ENCODE measurements around the gene STRAP. TPM values are rescaled to one million over a fixed set of nuclear protein-coding genes. Genes with fewer than 3 reads are reported as not detected.

STRAP gene
- total and polyA plus RNA-seq, 2 of the 4 experiments (the other 2 are of a cell fraction): 82.1 to 98.1 TPM

DNA sequence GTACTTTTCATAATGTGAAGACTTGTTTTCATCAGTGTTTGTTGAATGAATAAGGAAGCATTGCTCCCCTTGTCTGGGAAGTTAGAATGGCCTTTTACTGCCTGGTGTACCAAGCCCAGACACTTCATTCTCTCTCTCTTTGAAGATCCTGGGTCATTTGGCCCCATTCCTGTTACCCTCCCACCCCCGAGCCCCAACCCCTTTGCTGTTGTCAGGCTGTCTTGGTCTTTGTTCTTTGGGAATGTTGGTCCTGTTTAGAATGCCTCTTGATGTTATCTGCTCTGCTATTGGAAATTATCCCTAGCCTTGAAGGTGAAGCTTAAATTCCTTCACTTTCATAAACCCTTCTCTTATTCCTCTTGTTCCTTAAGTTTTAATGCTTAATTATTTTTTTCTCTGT, 42.8 kb downstream of the STRAP start:
- in situ Hi-C loops (cut with MboI; ENCODE audit: low sequenced_read_pairs): no loop called here
- ChIA-PET CTCF (no interaction called here), POLR2A (ENCODE audit: unreplicated experiment) (no interaction called here)
- Histone ChIP-seq H3K14ac (replicated peaks; ENCODE audit: low read depth, low read length) (0 out of 2 replicates have a peak overlapping the region, but pooled peaks have one; percentile 21), H4K91ac (ENCODE audit: insufficient read depth, low read depth, low read length) (no peak overlapping the region), H2BK20ac (ENCODE audit: low read depth, low read length) (no peak overlapping the region), H4K20me1 (ENCODE audit: insufficient read depth, low read length) (no peaks in the 10 kb centered on the region), H3K4me3 (ENCODE audit: insufficient read depth, low read depth, low read length) (no peak overlapping the region), H3K9me1 (ENCODE audit: insufficient read depth, low read length) (peaks cover 3% of the 10 kb centered on the region), H3K27ac (ENCODE audit: insufficient read depth, low read length) (no peak overlapping the region), H3K36me3 (ENCODE audit: control insufficient read depth, insufficient read depth, low read length) (no peaks in the 10 kb centered on the region), H3K18ac (ENCODE audit: low read depth, low read length) (no peak overlapping the region), H4K5ac (ENCODE audit: low read depth, low read length) (no peak overlapping the region), H2BK15ac (ENCODE audit: low read depth, low read length) (no peak overlapping the region), H3K9me3 (ENCODE audit: control insufficient read depth, insufficient read depth, low read length) (no peaks in the 10 kb centered on the region), H3K27me3 (ENCODE audit: control insufficient read depth, insufficient read depth, low read length) (no peaks in the 10 kb centered on the region), H3K9ac (ENCODE audit: low read depth, low read length) (no peak overlapping the region), H2AK5ac (ENCODE audit: low read depth, low read length) (no peak overlapping the region; the same call in 1 of the 2 replicates), H3K79me1 (ENCODE audit: low read depth in 1 of 2, low read length in 2 of 2) (peaks cover 34 to 42% of the 10 kb centered on the region in 2 experiments), H3K23ac (ENCODE audit: low read depth, low read length) (no peak overlapping the region), H3K4ac (ENCODE audit: low read depth, low read length) (no peak overlapping the region), H4K8ac (ENCODE audit: low read depth in 2 of 2, low read length in 2 of 2) (no peak overlapping the region), H3K56ac (ENCODE audit: extremely low read depth, insufficient read depth, low read length) (no peak overlapping the region), H2BK5ac (ENCODE audit: low read depth, low read length, poor library complexity, severe bottlenecking) (no peak overlapping the region), H2AFZ (replicated peaks; ENCODE audit: low read length, poor library complexity) (no peak overlapping the region), H3K4me1 (ENCODE audit: control insufficient read depth, insufficient read depth, low read length) (peaks cover 4% of the 10 kb centered on the region; the same call in 1 of the 2 replicates), H2BK120ac (ENCODE audit: low read depth, low read length) (peak overlapping the region; percentile 10; the same call in 1 of the 2 replicates), H3K4me2 (ENCODE audit: low read depth, low read length) (no peak overlapping the region), H2AK9ac (replicated peaks; ENCODE audit: low read depth, low read length, poor library complexity) (no peak overlapping the region)
- BruUV-seq (replicated peaks): no TSS peak
- no CpG with 5 or more reads among the region's 1 CpG for WGBS, 2 experiments (ENCODE audit: extremely low coverage in 2 of 2, insufficient read length in 1 of 2)
- ATAC-seq (ENCODE audit: low read depth) (no peak), DNase-seq (no peak)
- TF ChIP-seq, protein P1, sequence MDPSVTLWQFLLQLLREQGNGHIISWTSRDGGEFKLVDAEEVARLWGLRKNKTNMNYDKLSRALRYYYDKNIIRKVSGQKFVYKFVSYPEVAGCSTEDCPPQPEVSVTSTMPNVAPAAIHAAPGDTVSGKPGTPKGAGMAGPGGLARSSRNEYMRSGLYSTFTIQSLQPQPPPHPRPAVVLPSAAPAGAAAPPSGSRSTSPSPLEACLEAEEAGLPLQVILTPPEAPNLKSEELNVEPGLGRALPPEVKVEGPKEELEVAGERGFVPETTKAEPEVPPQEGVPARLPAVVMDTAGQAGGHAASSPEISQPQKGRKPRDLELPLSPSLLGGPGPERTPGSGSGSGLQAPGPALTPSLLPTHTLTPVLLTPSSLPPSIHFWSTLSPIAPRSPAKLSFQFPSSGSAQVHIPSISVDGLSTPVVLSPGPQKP (IDR thresholded peaks at IDR 0.05; ENCODE audit: borderline replicate concordance, low read depth, low read length): no peak
- TF ChIP-seq, protein P2, sequence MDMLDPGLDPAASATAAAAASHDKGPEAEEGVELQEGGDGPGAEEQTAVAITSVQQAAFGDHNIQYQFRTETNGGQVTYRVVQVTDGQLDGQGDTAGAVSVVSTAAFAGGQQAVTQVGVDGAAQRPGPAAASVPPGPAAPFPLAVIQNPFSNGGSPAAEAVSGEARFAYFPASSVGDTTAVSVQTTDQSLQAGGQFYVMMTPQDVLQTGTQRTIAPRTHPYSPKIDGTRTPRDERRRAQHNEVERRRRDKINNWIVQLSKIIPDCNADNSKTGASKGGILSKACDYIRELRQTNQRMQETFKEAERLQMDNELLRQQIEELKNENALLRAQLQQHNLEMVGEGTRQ (IDR thresholded peaks at IDR 0.05; ENCODE audit: low read depth, low read length): no peak
- TF ChIP-seq CEBPB (IDR thresholded peaks at IDR 0.05; ENCODE audit: low read depth, low read length): no peak
- TF ChIP-seq RFX5 (IDR thresholded peaks at IDR 0.05; ENCODE audit: low read depth, low read length): no peak
- TF ChIP-seq SMC3 (IDR thresholded peaks at IDR 0.05; ENCODE audit: low read depth, low read length): no peak
- TF ChIP-seq BHLHE40 (IDR thresholded peaks at IDR 0.05; ENCODE audit: low read depth, low read length): no peak
- TF ChIP-seq RAD21 (IDR thresholded peaks at IDR 0.05; ENCODE audit: low read length): no peak
- TF ChIP-seq FOS (IDR thresholded peaks at IDR 0.05; ENCODE audit: low read depth, low read length): no peak
- no peak for TF ChIP-seq POLR2A (IDR thresholded peaks at IDR 0.05; ENCODE audit: low read depth, low read length)
- TF ChIP-seq NFE2L2 (IDR thresholded peaks at IDR 0.05; ENCODE audit: low read depth, low read length): no peak
- no peak for TF ChIP-seq CHD1 (IDR thresholded peaks at IDR 0.05; ENCODE audit: low read depth, low read length)
- TF ChIP-seq MAZ (IDR thresholded peaks at IDR 0.05; ENCODE audit: borderline replicate concordance, low read depth, low read length): no peak
- TF ChIP-seq, protein P3, sequence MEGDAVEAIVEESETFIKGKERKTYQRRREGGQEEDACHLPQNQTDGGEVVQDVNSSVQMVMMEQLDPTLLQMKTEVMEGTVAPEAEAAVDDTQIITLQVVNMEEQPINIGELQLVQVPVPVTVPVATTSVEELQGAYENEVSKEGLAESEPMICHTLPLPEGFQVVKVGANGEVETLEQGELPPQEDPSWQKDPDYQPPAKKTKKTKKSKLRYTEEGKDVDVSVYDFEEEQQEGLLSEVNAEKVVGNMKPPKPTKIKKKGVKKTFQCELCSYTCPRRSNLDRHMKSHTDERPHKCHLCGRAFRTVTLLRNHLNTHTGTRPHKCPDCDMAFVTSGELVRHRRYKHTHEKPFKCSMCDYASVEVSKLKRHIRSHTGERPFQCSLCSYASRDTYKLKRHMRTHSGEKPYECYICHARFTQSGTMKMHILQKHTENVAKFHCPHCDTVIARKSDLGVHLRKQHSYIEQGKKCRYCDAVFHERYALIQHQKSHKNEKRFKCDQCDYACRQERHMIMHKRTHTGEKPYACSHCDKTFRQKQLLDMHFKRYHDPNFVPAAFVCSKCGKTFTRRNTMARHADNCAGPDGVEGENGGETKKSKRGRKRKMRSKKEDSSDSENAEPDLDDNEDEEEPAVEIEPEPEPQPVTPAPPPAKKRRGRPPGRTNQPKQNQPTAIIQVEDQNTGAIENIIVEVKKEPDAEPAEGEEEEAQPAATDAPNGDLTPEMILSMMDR (conservative IDR thresholded peaks at IDR 0.05; ENCODE audit: low read depth, low read length): no peak
- TF ChIP-seq RCOR1 (IDR thresholded peaks at IDR 0.05; ENCODE audit: insufficient replicate concordance, low read length): no peak
- TF ChIP-seq MXI1 (IDR thresholded peaks at IDR 0.05; ENCODE audit: borderline replicate concordance, low read depth, low read length): no peak
- TF ChIP-seq MAFK (IDR thresholded peaks at IDR 0.05; ENCODE audit: low read depth, low read length): no peak
- dilution Hi-C loops (cut with HindIII; ENCODE audit: low sequenced_read_pairs, unreplicated experiment): no loop called here
- intact Hi-C loops (cut with micrococcal nuclease): no loop called here

All from IMR-90 (cell line).